Mesothelial cell of epicardium (in vitro differentiated cells): ENCODE results near the gene RAPSN. TPM values are rescaled to one million over a fixed set of nuclear protein-coding genes. Genes with fewer than 3 reads are reported as not detected.

ENCODE experiments used
- DNase-seq, 2 experiments: peaks; one replicate each; pipeline ENCODE4 v3.0.0; 2021; ENCODE audit warnings: low spot score in 2 of 2; ENCODE audit not compliant: unreplicated experiment in 2 of 2
- H3K27ac Mint-ChIP-seq: 2 replicates; pipeline ENCODE4 v1.8.0; 2021; ENCODE audit warnings: mixed read lengths
- H3K27me3 Mint-ChIP-seq: 2 replicates; pipeline ENCODE4 v1.8.0; 2021; ENCODE audit warnings: low read depth, mixed read lengths
- H3K36me3 Mint-ChIP-seq: 2 replicates; pipeline ENCODE4 v1.8.0; 2021; ENCODE audit warnings: mixed read lengths
- H3K4me1 Mint-ChIP-seq: 2 replicates; pipeline ENCODE4 v1.8.0; 2021; ENCODE audit warnings: mixed read lengths
- H3K4me3 Mint-ChIP-seq: 2 replicates; pipeline ENCODE4 v1.8.0; 2021; ENCODE audit warnings: mild to moderate bottlenecking, moderate library complexity, mixed read lengths
- H3K9me3 Mint-ChIP-seq: 2 replicates; pipeline ENCODE4 v1.8.0; 2021; ENCODE audit warnings: mixed read lengths
- total RNA-seq: library from RNA; stranded (reverse); gene quantifications from 3 replicates; pipeline ENCODE4 v1.2.1, GENCODE V29; 2021
- TF ChIP-seq, protein P1 (sequence below): fragments of 200-600 bp; sonication (generic); IDR thresholded peaks from one replicate; pipeline ENCODE4 v1.5.0; 2021; ENCODE audit warnings: antibody characterized with exemption; ENCODE audit not compliant: unreplicated experiment

RAPSN gene
- total RNA-seq, 1 donor from 2014 or later = 0.31 TPM

DNA sequence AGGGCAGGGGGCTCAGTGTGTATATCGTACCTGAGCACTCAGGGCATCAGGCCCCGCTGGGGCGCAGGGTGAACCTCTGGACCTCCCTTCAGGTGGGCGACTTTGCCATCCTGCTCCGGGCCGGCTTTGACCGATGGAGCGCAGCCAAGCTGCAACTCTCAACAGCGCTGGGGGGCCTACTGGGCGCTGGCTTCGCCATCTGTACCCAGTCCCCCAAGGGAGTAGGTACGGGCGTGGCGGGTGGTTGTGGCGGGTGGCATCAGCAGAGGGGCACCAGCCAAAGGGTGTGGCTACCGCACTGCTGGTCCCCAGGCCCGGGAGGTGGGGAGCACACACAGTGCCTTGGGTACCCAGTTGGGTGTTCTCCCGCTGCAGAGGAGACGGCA lies 34.3 kb downstream of the RAPSN start:
- Mint-ChIP-seq H3K27me3 (no peaks in the 10 kb centered on the region), H3K27ac (no peak overlapping the region), H3K36me3 (peaks cover 6% of the 10 kb centered on the region), H3K4me3 (no peak overlapping the region), H3K4me1 (peaks cover 14% of the 10 kb centered on the region), H3K9me3 (no peaks in the 10 kb centered on the region)
- no peak for DNase-seq
- TF ChIP-seq, protein P1, sequence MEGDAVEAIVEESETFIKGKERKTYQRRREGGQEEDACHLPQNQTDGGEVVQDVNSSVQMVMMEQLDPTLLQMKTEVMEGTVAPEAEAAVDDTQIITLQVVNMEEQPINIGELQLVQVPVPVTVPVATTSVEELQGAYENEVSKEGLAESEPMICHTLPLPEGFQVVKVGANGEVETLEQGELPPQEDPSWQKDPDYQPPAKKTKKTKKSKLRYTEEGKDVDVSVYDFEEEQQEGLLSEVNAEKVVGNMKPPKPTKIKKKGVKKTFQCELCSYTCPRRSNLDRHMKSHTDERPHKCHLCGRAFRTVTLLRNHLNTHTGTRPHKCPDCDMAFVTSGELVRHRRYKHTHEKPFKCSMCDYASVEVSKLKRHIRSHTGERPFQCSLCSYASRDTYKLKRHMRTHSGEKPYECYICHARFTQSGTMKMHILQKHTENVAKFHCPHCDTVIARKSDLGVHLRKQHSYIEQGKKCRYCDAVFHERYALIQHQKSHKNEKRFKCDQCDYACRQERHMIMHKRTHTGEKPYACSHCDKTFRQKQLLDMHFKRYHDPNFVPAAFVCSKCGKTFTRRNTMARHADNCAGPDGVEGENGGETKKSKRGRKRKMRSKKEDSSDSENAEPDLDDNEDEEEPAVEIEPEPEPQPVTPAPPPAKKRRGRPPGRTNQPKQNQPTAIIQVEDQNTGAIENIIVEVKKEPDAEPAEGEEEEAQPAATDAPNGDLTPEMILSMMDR = no peak

DNA sequence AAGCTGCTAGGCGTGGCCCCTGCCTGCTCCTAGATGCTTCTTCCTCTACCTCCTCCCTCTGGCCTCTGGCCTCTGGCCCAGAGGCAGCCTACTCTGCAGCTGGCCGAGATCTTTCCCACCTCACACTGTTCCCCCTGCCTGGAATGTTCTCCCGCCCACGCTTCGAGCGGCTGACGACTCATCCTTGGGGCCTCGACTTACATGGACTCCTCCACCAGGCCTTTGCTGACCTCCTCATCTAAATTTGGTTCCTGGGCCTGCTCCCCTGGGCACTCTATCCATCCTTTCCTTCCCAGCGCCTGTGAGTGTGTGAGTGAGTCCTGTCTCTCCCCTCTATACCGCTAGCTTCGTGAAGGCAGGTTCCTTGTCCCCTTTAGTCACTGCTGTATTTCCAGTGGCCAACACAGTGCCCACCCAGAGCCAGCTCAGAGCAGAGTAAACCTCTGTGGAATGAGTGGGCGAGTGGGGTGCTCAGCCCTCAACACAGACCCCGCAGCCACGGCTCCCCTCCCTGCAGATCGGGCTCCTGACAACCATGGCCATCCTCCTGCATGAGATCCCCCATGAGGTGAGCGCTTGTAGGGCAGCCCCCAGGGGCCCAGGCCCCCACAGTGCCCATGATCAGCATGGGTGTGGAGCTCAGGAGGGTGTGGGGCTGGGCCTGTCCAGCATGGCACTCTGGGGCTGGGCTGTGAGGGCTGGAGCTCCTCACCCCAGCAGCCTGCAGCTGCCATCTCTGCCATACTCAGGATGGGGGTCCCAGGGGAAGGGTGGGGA lies 34.8 kb downstream of the RAPSN start:
- H3K27ac Mint-ChIP-seq = peak overlapping the region; percentile 70
- peaks cover 6% of the 10 kb centered on the region for H3K36me3 Mint-ChIP-seq
- TF ChIP-seq, protein P1 = no peak
- DNase-seq = no peak
- H3K9me3 Mint-ChIP-seq = no peaks in the 10 kb centered on the region
- peaks cover 20% of the 10 kb centered on the region for H3K4me1 Mint-ChIP-seq
- no peaks in the 10 kb centered on the region for H3K27me3 Mint-ChIP-seq
- no peak overlapping the region for H3K4me3 Mint-ChIP-seq

DNA sequence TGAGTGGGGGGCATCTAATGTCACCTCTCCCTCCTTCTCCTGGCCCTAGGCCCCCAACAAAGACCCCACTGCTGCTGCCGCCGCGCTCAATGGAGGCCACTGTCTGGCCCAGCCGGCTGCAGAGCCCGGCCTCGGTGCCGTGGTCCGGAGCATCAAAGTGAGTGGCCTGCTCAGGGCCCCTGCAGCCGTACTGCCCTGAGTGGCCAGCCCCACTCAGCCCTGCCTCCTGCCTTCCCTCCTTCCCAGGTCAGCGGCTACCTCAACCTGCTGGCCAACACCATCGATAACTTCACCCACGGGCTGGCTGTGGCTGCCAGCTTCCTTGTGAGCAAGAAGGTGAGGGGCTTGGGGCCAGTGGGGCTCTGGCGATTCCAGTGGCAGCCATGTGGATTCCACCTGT lies 35.6 kb downstream of the RAPSN start:
- Mint-ChIP-seq H3K9me3 (no peaks in the 10 kb centered on the region), H3K36me3 (peaks cover 6% of the 10 kb centered on the region), H3K4me3 (no peak overlapping the region), H3K27ac (peak overlapping the region; percentile 39), H3K27me3 (no peaks in the 10 kb centered on the region), H3K4me1 (peaks cover 24% of the 10 kb centered on the region)
- TF ChIP-seq, protein P1 = no peak
- DNase-seq = no peak

- peaks cover 2% of the 10 kb centered on the region for H3K36me3 Mint-ChIP-seq
- no peak overlapping the region for H3K27ac Mint-ChIP-seq
- H3K4me3 Mint-ChIP-seq = no peak overlapping the region
- H3K4me1 Mint-ChIP-seq = peaks cover 30% of the 10 kb centered on the region
- no peaks in the 10 kb centered on the region for H3K9me3 Mint-ChIP-seq
- no peaks in the 10 kb centered on the region for H3K27me3 Mint-ChIP-seq
- TF ChIP-seq, protein P1 = peak; percentile 21
- DNase-seq = no peak
Observed at GRCh38 chr11:47411884-47412746, 36.8 kb downstream of the RAPSN start.

DNA sequence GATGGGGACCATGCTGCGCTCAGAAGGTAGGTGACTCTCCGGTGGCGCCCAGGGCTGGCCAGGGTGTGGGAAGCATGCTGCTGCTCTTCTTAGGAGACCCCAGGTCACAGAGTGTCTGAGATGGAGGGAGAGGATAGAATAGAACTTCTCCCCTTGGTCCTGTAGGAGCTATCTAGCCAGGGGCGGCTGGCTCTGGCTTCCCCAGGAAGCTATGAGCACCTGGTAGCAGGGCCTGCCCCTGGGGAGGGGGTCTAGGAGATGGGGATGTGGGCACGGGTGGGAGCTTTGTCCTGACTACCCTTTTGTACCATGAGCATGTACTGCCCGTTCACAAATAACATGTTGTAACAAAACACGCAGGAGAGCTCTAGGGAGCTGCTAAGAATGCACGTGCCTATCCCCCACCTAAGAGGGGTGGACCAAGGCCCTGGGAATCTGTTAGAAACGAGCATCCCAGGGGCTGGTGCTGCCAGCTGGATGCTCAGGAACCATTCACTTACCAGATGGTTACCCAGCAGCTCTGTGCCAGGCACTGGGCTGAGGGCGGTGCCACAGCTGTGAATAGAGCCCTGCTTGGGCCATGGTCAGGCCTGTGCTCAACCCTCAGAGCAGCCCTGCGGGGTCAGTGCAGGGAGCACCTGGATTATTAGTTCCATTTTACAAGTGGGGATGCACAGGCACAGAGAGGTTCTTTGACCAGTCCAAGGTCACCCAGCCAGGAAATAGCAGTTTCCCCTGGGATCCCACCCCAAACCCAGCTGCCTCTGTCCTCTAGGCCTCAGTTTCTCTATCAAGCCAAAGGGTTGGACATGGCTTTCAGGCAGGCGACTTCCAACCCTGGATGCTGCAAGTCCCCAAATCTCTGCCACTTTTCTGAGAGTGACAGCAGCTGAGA lies 38.3 kb downstream of the RAPSN start:
- H3K27me3 Mint-ChIP-seq = no peaks in the 10 kb centered on the region
- peaks cover 25% of the 10 kb centered on the region for H3K4me1 Mint-ChIP-seq
- TF ChIP-seq, protein P1 = no peak
- no peaks in the 10 kb centered on the region for H3K9me3 Mint-ChIP-seq
- DNase-seq = no peak
- peaks cover 2% of the 10 kb centered on the region for H3K36me3 Mint-ChIP-seq
- H3K27ac Mint-ChIP-seq = no peak overlapping the region
- H3K4me3 Mint-ChIP-seq = peak overlapping the region; percentile 26
